HG03045 (cell line): Measurements from ENCODE around the gene ACACA.

ENCODE experiments used
- ATAC-seq: cut with Tn5 transposase; IDR thresholded peaks from one replicate; pipeline ENCODE4 v1.9.1; 2021; ENCODE audit warnings: mild to moderate bottlenecking, moderate library complexity; ENCODE audit not compliant: unreplicated experiment

Gene ACACA

GRCh38 chr17:37109731-37110710, 296.6 kb downstream of the ACACA start:
- no peak for ATAC-seq

GRCh38 chr17:37109106-37109505, 297.5 kb downstream of the ACACA start:
- no peak for ATAC-seq

GRCh38 chr17:37107406-37108083, 299.1 kb downstream of the ACACA start:
- ATAC-seq = no peak

- ATAC-seq = no peak
Observed at GRCh38 chr17:37106049-37106448, 300.6 kb downstream of the ACACA start.

- no peak for ATAC-seq
Observed at GRCh38 chr17:37103231-37103630, 303.4 kb downstream of the ACACA start.

- ATAC-seq = no peak
Observed at GRCh38 chr17:37101306-37101705, 305.3 kb downstream of the ACACA start.

GRCh38 chr17:37100231-37100630, 306.4 kb downstream of the ACACA start:
- ATAC-seq = no peak

- no peak for ATAC-seq
Observed at GRCh38 chr17:37098910-37099664, 307.5 kb downstream of the ACACA start.

- ATAC-seq = no peak
Observed at GRCh38 chr17:37098152-37098551, 308.5 kb downstream of the ACACA start.

GRCh38 chr17:37097154-37097553, 309.5 kb downstream of the ACACA start:
- no peak for ATAC-seq

GRCh38 chr17:37096071-37096470, 310.6 kb downstream of the ACACA start:
- no peak for ATAC-seq

GRCh38 chr17:37094391-37094790, 312.2 kb downstream of the ACACA start:
- no peak for ATAC-seq

- no peak for ATAC-seq
Observed at GRCh38 chr17:37092701-37093100, 313.9 kb downstream of the ACACA start.

- ATAC-seq = no peak
Observed at GRCh38 chr17:37092071-37092470, 314.6 kb downstream of the ACACA start.

- ATAC-seq = no peak
Observed at GRCh38 chr17:37090941-37091340, 315.7 kb downstream of the ACACA start.

GRCh38 chr17:37089956-37090355, 316.7 kb downstream of the ACACA start:
- ATAC-seq = no peak

- no peak for ATAC-seq
Observed at GRCh38 chr17:37088913-37089312, 317.7 kb downstream of the ACACA start.

- ATAC-seq = no peak
Observed at GRCh38 chr17:37088459-37088858, 318.2 kb downstream of the ACACA start.

GRCh38 chr17:37087683-37088082, 319.0 kb downstream of the ACACA start:
- ATAC-seq = no peak

- no peak for ATAC-seq
Observed at GRCh38 chr17:37086948-37087347, 319.7 kb downstream of the ACACA start.

- no peak for ATAC-seq
Observed at GRCh38 chr17:37086334-37086733, 320.3 kb downstream of the ACACA start.
